ENCODE measurements around the gene VIPR2.
"Not testable (repeated sequence)": the region's sequence is repeated elsewhere in the genome, so short reads cannot be mapped to it uniquely, and the experiment has no call there.

Gene VIPR2

GRCh38 chr7:159113056-159113455 lies 31.6 kb downstream of the VIPR2 start:
- no peaks in the 10 kb centered on the region for H3K36me3 Mint-ChIP-seq (ENCODE audit: low read depth)
- H3K9me3 Mint-ChIP-seq = no peaks in the 10 kb centered on the region
- ATAC-seq (no peak), DNase-seq (no peak)
- peaks cover 9% of the 10 kb centered on the region for H3K27me3 Mint-ChIP-seq
- no peak overlapping the region for H3K4me3 Mint-ChIP-seq
- no peak overlapping the region for H3K27ac Mint-ChIP-seq
- H3K4me1 Mint-ChIP-seq = no peaks in the 10 kb centered on the region

DNA sequence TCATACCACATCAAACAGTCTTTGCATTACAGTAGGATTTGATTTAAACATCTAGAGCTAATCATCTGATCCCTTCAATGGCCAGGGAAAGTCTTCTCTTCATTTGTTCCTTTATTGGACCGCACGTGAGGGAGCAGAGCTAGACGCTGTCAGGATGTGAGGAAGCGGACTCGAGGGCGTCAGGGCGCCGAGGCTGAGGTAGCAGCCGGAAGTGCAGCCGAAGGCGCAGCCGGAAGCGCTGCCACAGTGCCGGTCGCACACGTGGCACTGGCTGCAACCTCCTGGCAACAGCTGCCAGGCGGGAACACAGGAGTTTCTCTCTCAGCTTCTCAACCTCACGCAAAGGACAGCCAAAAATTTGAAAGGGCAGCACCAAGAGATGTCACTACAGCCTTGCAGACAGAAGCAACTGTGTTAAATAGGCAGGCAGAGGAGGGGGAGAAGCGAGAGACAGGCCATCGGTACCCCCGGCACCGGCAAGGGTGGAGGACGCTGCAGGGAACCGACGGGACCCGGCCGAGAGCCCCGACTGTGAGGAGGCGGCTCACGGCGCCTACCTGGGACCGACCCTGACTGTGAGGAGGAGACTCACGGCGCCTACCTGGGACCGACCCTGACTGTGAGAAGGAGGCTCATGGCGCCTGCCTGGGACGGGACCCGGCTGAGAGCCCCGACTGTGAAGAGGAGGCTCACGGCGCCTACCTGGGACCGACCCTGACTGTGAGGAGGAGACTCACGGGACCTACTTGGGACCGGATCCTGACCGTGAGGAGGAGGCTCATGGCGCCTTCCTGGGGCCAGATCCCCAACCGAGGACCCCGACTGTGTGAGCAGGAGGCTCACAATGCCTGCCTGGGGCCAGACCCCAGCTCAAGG lies 32.3 kb downstream of the VIPR2 start:
- H3K4me1 Mint-ChIP-seq = no peaks in the 10 kb centered on the region
- H3K9me3 Mint-ChIP-seq = no peaks in the 10 kb centered on the region
- no peak for ATAC-seq
- H3K27ac Mint-ChIP-seq = no peak overlapping the region
- peaks cover 9% of the 10 kb centered on the region for H3K27me3 Mint-ChIP-seq
- no peak for DNase-seq
- H3K4me3 Mint-ChIP-seq = no peak overlapping the region
- H3K36me3 Mint-ChIP-seq (ENCODE audit: low read depth) = no peaks in the 10 kb centered on the region

GRCh38 chr7:159109653-159110035 lies 35.0 kb downstream of the VIPR2 start:
- no peak overlapping the region for H3K27ac Mint-ChIP-seq
- no peaks in the 10 kb centered on the region for H3K9me3 Mint-ChIP-seq
- peaks cover 7% of the 10 kb centered on the region for H3K27me3 Mint-ChIP-seq
- H3K4me3 Mint-ChIP-seq = no peak overlapping the region
- DNase-seq (no peak), ATAC-seq (no peak)
- H3K36me3 Mint-ChIP-seq (ENCODE audit: low read depth) = no peaks in the 10 kb centered on the region
- no peaks in the 10 kb centered on the region for H3K4me1 Mint-ChIP-seq

GRCh38 chr7:159108941-159109652 lies 35.6 kb downstream of the VIPR2 start:
- ATAC-seq = no peak
- H3K4me1 Mint-ChIP-seq = no peaks in the 10 kb centered on the region
- no peak overlapping the region for H3K4me3 Mint-ChIP-seq
- no peaks in the 10 kb centered on the region for H3K9me3 Mint-ChIP-seq
- DNase-seq = no peak
- peaks cover 3% of the 10 kb centered on the region for H3K27me3 Mint-ChIP-seq
- H3K36me3 Mint-ChIP-seq (ENCODE audit: low read depth) = no peaks in the 10 kb centered on the region
- H3K27ac Mint-ChIP-seq = no peak overlapping the region

GRCh38 chr7:159108491-159108890 lies 36.2 kb downstream of the VIPR2 start:
- Mint-ChIP-seq H3K4me3 (no peak overlapping the region), H3K9me3 (no peaks in the 10 kb centered on the region), H3K36me3 (ENCODE audit: low read depth) (no peaks in the 10 kb centered on the region), H3K4me1 (no peaks in the 10 kb centered on the region), H3K27me3 (peaks cover 2% of the 10 kb centered on the region), H3K27ac (no peak overlapping the region)
- DNase-seq = no peak
- ATAC-seq = no peak

- no peaks in the 10 kb centered on the region for H3K36me3 Mint-ChIP-seq (ENCODE audit: low read depth)
- H3K4me1 Mint-ChIP-seq = no peaks in the 10 kb centered on the region
- peaks cover 2% of the 10 kb centered on the region for H3K27me3 Mint-ChIP-seq
- H3K9me3 Mint-ChIP-seq = no peaks in the 10 kb centered on the region
- H3K4me3 Mint-ChIP-seq = no peak overlapping the region
- no peak for DNase-seq
- no peak overlapping the region for H3K27ac Mint-ChIP-seq
- ATAC-seq = peak; percentile 41
Observed at GRCh38 chr7:159107161-159107892, 37.3 kb downstream of the VIPR2 start.

- ATAC-seq (no peak), DNase-seq (no peak)
- Mint-ChIP-seq H3K27ac (no peak overlapping the region), H3K27me3 (peaks cover 2% of the 10 kb centered on the region), H3K4me1 (no peaks in the 10 kb centered on the region), H3K36me3 (ENCODE audit: low read depth) (no peaks in the 10 kb centered on the region), H3K4me3 (no peak overlapping the region), H3K9me3 (no peaks in the 10 kb centered on the region)
Observed at GRCh38 chr7:159105832-159106811, 38.5 kb downstream of the VIPR2 start.

DNA sequence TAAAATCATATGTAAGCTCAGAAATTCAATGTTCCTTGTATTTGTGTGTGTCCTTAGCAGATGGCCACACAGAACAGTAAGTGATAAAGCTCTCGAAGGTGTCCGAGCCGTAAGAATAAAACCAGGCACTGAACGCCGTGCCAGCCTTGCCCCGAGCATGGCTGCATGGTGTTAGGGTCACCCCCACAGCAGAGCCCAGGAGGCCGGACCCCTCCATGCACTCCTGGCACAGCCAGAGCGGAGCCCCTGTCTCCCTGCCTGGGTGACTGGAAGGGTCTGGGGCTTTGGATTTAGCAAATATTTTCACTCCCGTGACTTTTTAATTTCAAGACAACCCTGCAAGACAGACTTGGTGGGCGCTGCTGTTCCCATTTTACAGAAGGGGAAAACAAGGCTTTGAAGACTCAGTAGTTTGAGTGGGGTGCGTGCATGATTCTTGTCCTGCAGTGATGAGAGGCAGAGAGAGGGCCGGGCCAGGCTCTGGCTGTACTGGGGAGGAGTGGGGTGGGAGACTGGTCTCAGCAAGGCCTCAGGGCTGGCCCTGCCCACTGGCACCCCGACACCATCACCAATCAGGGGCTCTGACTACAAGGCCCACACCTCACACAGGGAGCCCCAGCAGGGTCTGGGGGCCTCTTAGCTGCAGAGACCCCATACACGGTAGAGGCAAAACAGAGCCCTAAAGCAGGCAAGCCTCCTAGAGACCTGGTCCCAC lies 39.4 kb downstream of the VIPR2 start:
- no peaks in the 10 kb centered on the region for H3K36me3 Mint-ChIP-seq (ENCODE audit: low read depth)
- DNase-seq = no peak
- H3K27me3 Mint-ChIP-seq = no peaks in the 10 kb centered on the region

DNA sequence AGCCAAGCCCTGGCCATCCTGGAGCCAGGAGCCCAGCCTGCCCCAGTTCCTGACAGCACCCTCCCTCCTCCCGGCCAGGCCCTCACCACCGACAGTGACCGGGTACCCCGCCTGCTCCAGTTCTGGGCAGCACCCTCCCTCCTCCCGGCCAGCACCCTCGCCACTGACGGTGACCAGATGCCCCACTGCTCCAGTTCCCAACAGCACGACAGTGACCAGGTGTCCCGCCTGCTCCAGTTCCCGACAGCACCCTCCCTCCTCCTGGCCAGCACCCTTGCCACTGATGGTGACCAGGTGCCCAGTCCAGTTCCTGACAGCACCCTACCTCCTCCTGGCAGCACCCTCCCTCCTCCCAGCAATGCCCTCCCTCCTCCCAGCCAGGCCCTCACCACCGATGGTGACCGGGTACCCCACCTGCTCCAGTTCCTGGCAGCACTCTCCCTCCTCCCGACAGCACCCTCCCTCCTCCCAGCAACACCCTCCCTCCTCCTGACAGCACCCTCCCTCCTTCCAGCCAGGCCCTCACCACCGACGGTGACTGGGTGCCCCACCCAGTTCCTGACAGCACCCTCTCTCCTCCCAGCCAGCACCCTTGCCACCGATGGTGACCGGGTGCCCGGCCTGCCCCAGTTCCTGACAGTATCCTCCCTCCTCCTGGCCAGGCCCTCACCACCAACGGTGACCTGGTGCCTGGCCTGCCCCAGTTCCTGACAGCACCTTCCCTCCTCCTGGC lies 40.3 kb downstream of the VIPR2 start:
- Mint-ChIP-seq H3K4me3 (no peak overlapping the region), H3K4me1 (no peaks in the 10 kb centered on the region), H3K36me3 (ENCODE audit: low read depth) (no peaks in the 10 kb centered on the region), H3K27ac (no peak overlapping the region), H3K27me3 (no peaks in the 10 kb centered on the region), H3K9me3 (no peaks in the 10 kb centered on the region)
- ATAC-seq (no peak), DNase-seq (no peak)

More for the DNA sequence above, 39.4 kb downstream of the VIPR2 start:
- no peak for ATAC-seq
- no peak overlapping the region for H3K4me3 Mint-ChIP-seq
- H3K4me1 Mint-ChIP-seq = no peaks in the 10 kb centered on the region
- no peaks in the 10 kb centered on the region for H3K9me3 Mint-ChIP-seq
- H3K27ac Mint-ChIP-seq = no peak overlapping the region

DNA sequence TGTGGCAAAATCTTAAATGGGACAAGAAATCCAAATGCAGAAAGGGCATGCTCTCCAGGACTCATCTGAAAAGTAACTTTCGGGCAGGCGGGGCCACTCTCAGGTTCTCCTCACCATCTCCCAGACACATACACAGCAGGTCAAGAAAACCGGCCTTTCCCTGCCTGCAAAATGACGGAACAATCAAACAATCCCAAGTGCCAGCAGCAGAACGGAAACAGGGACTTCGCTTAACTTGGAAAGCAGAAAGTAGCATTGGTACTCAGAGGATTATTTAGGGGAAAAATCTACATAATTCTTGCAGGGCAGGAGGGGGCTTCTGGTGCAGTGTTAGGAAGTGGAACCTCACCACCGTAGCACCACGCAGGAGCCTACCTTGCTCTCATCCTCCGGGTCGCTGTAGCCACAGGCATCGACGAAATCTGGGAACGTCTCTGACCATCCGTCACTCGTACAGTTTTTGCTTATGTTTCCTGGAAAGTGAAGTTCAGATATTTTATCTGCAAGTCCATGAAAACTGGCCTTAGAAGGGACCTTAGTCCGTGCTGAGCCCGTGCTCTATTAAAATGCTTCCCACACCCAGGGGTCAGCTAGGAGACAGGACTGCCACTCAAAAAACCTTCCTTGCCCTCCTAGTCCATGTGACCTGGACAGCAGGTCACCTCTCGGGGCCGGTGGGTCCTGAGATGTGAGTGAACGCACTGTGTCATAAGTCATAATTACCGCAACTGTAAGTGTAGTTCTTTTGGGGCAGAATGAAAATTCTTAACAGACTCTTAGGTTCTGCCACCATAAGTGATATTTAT lies 41.1 kb downstream of the VIPR2 start:
- DNase-seq = no peak
- Mint-ChIP-seq H3K9me3 (no peaks in the 10 kb centered on the region), H3K4me3 (no peak overlapping the region), H3K27ac (no peak overlapping the region), H3K27me3 (no peaks in the 10 kb centered on the region), H3K36me3 (ENCODE audit: low read depth) (no peaks in the 10 kb centered on the region), H3K4me1 (no peaks in the 10 kb centered on the region)
- ATAC-seq = no peak

- no peak for ATAC-seq
- H3K27ac Mint-ChIP-seq = no peak overlapping the region
Observed at GRCh38 chr7:159102681-159103381, 41.8 kb downstream of the VIPR2 start.

GRCh38 chr7:159101661-159102091 lies 43.0 kb downstream of the VIPR2 start:
- not testable (repeated sequence) for H3K27me3 Mint-ChIP-seq; H3K27ac Mint-ChIP-seq; H3K36me3 Mint-ChIP-seq (ENCODE audit: low read depth); H3K4me1 Mint-ChIP-seq; DNase-seq; ATAC-seq; H3K4me3 Mint-ChIP-seq; H3K9me3 Mint-ChIP-seq

More at GRCh38 chr7:159102681-159103381, 41.8 kb downstream of the VIPR2 start:
- H3K4me1 Mint-ChIP-seq = no peaks in the 10 kb centered on the region
- H3K9me3 Mint-ChIP-seq = no peaks in the 10 kb centered on the region
- H3K4me3 Mint-ChIP-seq = no peak overlapping the region
- no peaks in the 10 kb centered on the region for H3K36me3 Mint-ChIP-seq (ENCODE audit: low read depth)
- H3K27me3 Mint-ChIP-seq = no peaks in the 10 kb centered on the region
- DNase-seq = no peak
